Erythroblast (primary cell): ENCODE data around the gene SPRY2.

Source experiments
- DNase-seq, 2 experiments: peaks; one replicate each; lab custom pipeline; 2025; lab: John Stamatoyannopoulos, UW
- GATA1 ChIP-seq: IDR thresholded peaks from 2 replicates; pipeline ENCODE4 v1.6.1; 2011; ENCODE audit warnings: low read depth, mild to moderate bottlenecking, control low read depth, low read length, moderate library complexity
- POLR2A ChIP-seq: IDR thresholded peaks from 2 replicates; pipeline ENCODE4 v1.6.1; 2011; ENCODE audit warnings: mild to moderate bottlenecking, low read length

SPRY2 gene

DNA sequence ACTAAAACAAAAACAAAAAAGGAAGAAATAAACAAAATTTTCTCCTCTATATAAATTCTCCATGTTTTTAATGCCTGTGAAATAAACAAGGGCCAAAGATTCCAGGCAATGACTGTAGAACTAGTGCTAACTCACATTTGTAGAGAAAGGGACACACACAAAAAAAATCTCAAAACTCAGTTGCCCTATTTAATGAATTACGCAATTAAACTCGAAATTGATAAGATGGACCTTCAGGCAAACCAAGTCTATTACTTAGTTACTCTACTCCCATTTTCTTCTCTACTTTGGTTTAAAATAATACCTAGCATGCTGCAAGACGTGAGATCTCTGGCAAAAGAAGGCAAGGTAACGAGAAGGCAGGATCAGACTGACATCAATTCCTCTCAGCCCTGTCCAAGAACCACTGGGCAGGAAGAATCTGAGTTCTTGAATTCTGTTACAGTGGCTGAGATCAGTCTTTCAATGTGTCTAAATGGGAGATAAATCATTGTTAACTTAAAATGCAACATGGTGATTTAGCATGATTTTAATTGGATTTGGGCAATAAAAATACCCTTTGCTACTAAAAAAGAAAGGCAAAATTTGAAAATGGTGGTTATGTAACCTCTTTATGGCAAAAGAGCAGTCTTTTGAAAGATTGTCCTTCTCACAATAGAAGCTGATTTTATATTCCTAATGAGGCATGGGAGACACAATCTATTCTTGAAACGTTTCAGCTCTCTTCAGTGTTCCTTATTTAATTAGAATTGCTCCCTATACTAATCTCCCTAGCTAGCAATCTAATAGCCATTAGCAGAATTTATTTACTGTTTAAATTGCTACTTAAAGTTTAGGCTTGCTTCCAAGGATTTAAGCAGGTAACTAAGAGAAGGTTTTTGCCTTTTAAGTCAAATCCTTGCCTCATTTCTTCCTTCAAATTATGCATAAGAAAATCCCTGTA, 25.9 kb downstream of the SPRY2 start:
- no peak for TF ChIP-seq GATA1
- no peak for TF ChIP-seq POLR2A
- no peak for DNase-seq

DNA sequence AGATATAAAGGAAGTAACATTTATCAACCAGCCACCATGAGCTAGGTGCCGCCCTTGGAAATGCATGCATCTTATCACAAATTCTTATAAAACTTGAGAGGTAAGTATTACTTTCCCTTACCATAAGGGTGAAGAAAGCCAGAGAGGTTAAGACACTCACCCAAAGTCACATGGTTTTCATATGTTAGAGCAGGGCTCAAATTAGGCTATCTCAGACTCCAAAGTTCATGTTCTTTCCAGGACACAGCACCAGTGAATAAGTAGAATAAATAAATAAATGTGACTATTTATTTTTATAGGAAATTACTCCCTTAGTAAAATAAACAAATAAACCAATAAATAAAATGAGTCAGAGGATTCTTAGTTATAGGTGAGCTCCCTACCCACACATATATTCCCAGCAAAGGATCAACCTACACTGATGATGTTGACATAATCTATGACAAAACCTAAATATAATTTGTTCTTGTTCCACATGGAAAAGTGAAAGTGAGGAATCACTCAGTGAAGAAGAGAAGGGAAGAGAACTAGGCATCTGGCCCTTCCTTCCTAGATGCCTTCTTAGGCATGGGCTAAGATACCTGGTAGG, 27.2 kb downstream of the SPRY2 start:
- no peak for DNase-seq
- no peak for TF ChIP-seq GATA1
- no peak for TF ChIP-seq POLR2A

DNA sequence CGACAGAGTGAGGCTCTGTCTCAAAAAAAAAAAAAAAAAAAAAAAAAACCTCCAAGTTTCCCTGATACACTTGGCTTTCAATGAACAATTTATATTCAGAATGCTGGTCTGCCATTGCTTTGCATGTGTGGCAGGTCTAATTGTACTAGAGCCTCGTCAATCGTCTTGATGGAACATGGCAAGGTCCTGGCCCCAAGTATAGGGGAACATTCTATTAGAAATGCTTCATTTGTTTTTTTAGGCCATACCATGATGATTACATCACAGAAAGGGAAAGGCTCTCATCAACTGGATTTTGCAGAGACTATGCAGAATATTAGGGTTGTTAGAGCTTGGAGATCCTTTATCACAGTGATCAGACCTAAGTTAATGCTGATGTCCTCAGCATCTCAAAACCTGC, 28.0 kb downstream of the SPRY2 start:
- TF ChIP-seq GATA1 (no peak), POLR2A (no peak)
- no peak for DNase-seq

DNA sequence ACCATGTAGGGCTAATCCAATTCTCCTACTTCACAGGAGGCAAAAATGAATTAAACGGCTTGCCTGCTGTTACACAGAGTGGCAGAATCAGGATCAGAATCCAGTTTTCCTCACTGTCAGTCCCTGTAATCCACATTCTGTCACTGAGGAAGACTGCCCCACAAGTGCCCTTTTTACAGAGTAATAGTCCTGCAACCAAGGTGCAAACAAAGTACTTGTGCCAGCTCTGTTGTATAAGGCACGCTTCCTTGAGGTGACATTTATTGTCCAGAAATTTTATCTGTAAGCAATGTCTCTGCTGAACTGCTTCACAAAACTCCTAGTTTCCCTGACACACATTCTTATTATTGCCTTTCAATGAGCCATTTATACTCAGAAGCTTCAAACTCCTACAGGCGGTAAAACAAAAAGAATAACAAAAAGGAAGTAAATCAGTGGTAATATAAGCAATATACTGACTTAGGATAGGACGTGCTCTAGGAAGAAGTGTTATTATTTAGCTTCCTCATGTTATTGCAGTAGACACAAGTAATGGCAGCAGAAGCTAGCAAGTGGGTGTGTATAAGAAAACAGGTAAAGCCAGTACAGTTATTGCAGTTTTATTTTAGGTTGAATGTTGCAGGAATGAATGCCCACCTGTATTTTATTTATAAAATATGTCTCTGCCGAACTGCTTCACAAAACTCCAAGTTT, 28.8 kb downstream of the SPRY2 start:
- TF ChIP-seq POLR2A (no peak), GATA1 (no peak)
- no peak for DNase-seq

DNA sequence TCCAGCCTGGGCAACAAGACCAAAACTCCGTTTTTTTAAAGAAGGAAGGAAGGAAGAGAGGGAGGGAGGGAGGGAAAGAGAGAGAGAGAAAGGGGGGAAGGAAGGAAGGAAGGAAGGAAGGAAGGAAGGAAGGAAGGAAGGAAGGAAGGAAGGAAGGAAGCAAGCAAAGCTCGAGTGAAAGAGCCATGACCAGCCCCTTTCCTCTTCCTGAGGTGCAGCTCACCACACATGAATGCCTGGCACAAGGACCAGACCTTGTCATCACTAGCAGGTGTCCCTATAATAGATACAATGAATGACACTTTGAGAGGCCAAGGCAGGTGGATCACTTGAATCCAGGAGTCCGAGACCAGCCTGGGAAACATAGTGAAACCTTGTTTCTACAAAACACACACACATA, 31.0 kb downstream of the SPRY2 start:
- no peak for DNase-seq
- TF ChIP-seq POLR2A, result no peak
- no peak for TF ChIP-seq GATA1

DNA sequence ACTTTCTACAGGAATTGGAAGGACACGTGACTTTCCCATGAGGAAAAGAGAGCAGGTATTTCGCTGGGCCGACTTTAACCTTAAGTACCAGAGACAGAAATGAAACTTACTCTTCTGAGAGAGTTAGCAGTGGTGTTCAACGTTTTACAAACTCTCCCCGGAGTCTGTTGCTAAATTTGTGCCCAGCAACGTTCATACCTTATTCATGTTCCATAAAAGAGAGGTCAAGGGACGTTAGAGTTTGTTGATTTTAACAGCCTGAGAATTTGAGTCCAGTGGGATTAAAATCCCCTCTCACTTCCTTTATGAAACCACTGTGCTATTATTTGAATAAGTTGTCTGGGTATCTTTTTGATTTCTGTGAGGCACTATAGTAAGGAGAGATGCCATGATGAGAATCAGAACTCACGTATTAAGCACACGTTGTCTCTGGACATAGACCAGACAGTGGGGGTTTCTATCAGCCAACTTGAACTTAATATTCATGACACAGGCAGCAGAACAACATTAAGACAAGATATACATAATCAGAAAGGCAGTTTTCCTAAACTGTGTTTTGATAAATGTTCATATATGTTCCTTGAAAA, 33.4 kb downstream of the SPRY2 start:
- no peak for DNase-seq
- TF ChIP-seq GATA1 (no peak), POLR2A (no peak)

DNA sequence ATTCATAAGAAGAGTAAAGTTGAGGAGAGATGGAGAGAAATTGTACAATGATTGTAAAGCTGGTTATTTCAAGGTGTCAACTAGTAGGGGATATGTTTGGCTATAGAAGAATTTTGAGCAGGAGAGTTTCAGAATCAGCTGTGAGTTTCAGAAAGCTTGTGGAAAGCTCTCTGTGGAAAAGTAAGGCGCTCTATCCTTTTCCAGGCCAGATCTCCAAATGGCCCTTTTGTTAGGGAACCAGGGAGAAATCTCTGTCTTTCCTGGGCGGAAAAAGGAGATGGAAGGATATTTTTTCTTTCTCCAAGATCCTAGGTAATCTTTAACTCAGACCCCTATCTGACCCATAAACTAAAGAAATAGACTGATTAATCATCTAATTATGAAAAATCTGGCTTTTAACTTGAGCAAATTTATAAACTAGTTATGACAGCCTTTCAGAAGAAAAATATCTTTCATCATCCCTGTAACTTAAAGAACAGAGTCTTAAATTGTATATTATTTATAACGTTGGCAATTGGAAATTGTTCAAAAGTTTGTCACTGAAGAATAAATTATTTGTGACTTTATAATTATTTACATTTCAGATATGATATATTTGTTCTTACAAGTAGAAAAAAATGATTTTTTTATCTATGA, 34.5 kb downstream of the SPRY2 start:
- TF ChIP-seq POLR2A, result no peak
- no peak for TF ChIP-seq GATA1
- DNase-seq, result no peak

DNA sequence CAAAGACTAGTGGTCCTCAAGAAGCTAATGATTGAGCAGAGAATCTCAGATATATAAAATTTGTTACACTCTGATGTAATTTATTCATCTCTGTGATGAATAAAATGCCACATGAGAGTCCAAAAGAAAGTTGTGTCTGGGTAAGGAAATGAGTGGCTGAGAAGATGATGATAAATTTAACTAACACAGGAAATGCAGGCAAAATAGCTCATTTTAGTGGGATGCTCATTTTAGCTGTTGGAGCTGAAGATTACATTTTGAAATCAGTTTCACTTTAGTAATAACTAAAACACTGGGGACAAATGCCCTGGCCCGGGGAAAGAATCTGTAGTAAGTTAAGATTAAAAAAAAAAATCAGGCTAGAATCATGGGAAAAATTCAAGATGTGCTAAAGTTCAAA, 35.2 kb downstream of the SPRY2 start:
- DNase-seq, result no peak
- TF ChIP-seq GATA1, result no peak
- no peak for TF ChIP-seq POLR2A

DNA sequence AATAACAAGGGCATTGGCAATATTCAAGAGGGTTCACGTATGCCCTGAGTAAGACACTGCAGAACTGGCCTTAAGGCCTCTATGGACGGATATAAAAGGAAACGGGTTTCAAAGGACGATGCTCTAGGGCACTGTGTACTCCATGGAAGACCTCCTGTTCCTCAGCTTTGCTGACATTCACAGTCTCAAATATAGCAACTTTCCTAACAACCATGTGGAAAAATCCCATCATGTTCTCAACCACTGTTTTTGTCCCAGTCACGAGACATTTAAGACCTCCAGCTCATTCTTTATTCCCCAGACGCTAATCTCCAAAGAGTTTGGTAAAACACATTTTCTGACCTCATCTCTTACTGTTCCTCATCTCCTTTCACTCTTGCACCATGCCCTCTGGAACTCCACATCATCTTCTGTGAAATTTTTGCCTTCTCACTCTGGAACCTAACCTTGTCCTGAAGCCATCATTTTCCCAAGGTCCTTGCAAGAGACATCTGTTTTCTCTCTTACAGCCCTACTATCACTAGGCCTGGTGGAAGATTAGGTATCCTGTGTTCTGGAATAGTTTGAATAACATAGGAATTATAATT, 37.6 kb downstream of the SPRY2 start:
- DNase-seq, result no peak
- no peak for TF ChIP-seq POLR2A
- no peak for TF ChIP-seq GATA1

DNA sequence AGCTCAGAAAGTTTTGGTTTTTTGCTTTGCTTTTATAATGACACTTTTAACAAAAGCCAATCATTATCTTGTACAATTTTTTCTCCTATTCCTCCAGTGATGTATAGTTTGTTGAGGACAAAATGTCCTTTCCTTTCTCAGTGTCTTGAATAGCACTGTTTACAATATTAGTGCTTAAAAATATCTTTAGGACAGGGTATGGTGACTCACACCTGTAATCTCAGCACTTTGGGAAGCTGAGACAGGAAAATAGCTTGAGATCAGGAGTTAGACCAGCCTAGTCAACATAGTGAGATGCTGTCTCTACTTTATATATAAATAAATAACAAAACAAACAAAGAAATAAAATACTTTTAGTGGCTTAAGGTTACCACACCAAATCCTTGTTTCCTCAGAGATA, 41.9 kb downstream of the SPRY2 start:
- TF ChIP-seq POLR2A (no peak), GATA1 (no peak)
- no peak for DNase-seq

DNA sequence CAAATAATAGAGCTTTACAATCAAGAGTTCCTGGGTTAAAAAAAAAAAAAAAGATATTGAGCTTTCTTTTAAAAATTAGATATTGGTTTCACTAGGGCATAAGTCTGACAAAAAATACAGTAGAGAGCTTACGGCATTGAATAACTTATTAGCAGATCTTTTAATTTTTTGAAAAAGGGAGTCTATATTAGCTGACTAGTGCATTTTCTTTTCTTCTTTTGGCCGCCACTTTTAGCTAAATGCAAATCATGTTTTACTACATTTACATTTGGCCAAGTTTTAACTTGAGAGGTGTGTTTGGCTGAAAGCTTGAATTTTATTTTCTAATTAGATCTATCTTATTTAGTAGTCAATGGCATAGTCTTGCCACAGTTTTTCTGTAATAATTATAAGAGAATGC, 43.4 kb downstream of the SPRY2 start:
- DNase-seq, result no peak
- TF ChIP-seq POLR2A (no peak), GATA1 (no peak)

DNA sequence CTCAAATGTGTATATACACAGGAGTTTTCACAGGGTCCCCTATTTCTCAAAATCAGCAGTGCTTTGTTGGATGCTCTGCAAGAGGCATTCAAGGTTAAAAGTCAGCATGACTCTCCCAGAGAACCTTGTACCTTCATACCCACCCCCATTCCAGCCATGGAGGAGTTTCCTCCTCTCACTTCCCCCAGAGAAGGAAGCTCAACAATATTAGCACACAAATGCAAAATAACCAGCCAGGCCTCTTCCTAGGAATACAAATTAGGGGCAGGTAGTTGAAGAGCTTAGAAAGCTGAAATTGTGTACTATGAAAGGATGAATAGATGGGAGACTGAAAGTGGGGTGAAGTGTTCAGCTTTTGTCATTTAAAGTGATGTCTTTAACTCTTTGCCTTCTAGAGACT, 43.8 kb downstream of the SPRY2 start:
- no peak for DNase-seq
- TF ChIP-seq POLR2A (no peak), GATA1 (no peak)

DNA sequence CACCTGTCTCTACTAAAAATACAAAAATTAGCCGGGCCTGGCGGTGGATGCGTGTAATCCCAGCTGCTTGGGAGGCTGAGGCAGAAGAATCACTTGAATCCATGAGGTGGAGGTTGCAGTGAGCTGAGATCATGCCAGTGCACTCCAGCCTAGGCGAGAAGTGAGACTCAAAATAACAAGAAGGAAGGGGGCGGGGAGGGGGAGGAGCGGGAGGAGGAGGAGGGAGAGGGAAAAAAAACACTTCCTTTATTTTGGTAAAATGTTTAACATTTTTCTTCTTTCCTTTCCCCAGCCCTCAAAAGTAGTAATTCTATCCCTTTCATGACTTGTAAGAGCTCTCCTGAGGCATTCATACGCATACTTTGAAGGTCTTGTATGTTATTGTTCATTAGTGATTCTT, 44.3 kb downstream of the SPRY2 start:
- no peak for DNase-seq

More for the DNA sequence above, 44.3 kb downstream of the SPRY2 start:
- TF ChIP-seq POLR2A, result no peak
- TF ChIP-seq GATA1, result no peak
